ENCODE data around the gene EIF4G3. TPM values are rescaled to one million over a fixed set of nuclear protein-coding genes. Genes with fewer than 3 reads are reported as not detected.
A peak's percentile ranks its signal among the peaks of the same experiment; 100 is the strongest.
"Not testable (repeated sequence)": the region's sequence is repeated elsewhere in the genome, so short reads cannot be mapped to it uniquely, and the experiment has no call there.

The EIF4G3 gene
- total RNA-seq, 1 experiment from 2014 or later: 31.6 TPM

DNA sequence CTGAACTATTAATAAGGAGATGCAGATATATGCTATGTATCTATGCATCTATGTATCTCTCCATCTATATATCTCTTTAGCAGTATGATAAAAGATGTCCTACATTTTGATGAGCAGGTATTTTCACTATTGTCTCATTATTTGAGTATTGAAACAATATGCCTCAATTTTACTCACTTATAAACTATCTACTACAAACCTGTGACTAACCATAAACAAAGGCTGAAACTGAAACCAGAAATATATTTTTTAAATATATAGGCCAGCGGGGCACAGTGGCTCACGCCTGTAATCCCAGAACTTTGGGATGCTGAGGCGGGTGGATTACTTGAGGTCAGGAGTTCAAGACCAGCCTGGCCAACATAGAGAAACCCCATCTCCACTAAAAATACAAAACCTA, 22.0 kb downstream of the EIF4G3 start:
- DNase-seq (ENCODE audit: low read depth): no peak

DNA sequence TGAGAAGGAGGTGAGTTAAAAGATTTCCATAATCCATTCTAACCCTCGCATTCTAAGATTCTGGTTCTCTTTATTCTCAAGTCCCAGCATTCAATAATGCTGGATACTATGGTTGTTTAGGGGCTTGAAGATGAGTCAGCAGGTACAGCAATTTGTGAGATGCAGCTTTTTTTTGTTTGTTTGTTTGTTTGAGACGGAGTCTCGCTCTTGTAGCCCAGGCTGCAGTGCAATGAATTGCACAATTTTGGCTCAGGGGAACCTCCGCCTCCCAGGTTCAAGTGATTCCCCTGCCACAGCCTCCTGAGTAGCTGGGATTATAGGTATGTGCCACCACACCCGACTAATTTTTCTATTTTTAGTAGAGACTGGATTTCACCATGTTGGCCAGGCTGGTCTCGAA, 23.3 kb downstream of the EIF4G3 start:
- no peak for DNase-seq (ENCODE audit: low read depth)

DNA sequence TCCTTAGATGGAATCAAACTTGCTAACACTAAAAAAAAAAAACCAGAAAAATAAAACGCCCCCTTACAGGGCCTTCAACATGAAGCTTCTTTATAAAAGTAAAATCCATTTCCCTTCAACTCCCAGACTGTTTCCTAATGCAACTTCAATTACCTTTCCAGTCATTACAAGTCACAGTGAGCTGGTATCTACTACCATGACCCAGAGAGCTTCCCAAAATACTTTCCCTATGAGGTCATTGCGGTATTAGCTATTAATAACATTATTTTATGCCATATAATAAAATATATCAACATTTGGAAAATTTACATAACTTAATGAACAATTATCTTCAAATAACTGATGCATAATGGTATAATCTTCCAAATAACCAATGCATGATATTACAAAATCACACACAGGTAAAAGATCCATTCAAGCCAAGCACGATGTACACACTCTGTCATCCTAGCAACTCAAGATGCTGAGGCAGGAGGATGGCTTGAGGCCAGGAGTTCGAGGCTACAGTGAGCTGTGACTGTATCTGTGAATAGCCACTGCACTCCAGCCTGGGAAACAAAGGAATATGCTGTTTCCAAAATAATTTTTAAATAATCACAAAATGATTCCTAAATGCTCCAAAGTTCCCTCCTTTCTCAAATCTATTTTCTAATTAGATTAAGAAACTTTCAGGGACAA, 24.1 kb downstream of the EIF4G3 start:
- DNase-seq (ENCODE audit: low read depth): no peak

DNA sequence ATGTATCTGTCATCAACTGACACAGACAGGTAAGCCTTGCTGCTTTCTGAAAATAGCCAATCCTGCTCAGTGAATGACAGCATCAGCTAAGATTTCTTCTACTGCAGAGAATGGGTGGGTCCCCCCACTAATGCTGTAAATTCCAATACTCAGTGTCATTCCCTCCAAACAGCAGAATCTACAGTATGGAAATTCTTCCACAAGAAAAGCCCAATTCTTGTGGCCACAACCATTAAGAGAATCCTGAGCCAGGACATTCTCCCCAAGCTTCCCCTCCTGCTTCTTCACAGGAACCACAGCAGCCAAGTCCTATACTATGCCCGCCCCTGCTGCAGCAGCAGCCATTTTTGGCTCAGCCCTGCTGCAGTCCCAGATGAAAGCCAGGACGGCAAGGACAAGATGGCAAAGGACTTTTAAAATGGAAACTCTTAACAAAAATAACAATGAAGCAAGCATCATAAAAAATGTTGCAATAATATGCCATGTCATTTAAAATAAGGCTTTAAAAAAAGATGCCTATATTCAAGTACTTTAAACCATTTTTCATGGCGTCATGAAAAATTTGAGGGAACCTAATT, 26.8 kb downstream of the EIF4G3 start:
- peak; percentile 90 for DNase-seq (ENCODE audit: low read depth)

DNA sequence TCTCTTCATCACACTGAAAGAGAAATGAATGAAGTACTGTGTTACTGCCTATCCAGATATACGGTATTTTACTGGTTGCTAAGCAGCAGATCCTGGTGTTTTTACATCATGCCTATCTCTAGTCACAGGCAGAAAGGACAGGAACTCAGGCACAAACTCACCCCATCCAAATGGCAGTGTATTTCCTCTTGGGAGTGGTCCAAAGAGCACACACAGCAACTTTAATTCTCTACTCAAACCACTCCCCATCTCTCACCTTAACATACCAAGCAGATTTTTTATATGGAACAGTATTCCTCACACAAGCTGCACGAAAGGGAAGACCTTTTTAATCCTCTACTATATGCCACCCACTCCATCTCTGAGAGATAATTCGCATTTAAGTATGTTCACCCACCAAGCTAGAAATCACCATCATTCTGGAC, 27.3 kb downstream of the EIF4G3 start:
- DNase-seq (ENCODE audit: low read depth): peak; percentile 69

DNA sequence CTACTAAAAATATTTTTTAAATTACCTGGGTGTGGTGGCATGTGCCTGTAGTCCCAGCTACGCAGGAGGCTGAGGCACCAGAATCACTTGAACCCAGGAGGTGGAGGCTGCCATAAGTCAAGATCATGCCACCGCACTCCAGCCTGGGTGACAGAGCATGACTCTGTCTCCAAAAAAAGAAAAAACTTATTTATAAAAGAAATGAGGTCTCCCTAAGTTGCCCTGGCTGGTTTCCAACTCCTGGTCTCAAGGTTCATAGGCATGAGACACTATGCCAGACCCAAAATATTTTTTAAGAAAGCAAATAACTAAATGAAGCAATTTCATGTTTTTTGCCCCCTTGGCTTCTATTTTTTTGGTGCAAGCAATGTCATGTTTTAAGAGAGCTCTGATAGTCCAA, 32.9 kb downstream of the EIF4G3 start:
- no peak for DNase-seq (ENCODE audit: low read depth)

DNA sequence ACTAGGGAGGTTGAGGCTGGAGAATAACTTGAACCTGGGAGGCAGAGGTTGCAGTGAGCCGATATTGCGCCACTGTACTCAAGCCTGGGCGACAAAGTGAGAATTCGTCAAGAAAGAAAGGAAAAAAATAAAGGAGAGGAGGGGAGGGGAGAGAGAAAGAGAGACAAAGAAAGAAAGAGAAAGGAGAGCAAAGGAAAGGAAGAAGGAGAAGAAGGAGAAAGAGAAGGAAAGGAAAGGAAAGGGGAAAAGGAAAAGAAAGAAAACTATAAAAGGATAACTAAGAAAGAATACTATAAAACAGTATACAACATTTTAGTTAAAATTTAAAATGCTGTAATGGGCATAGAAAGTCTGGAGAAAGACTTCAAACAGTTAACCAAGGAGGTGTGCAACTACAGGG, 33.6 kb downstream of the EIF4G3 start:
- no peak for DNase-seq (ENCODE audit: low read depth)

DNA sequence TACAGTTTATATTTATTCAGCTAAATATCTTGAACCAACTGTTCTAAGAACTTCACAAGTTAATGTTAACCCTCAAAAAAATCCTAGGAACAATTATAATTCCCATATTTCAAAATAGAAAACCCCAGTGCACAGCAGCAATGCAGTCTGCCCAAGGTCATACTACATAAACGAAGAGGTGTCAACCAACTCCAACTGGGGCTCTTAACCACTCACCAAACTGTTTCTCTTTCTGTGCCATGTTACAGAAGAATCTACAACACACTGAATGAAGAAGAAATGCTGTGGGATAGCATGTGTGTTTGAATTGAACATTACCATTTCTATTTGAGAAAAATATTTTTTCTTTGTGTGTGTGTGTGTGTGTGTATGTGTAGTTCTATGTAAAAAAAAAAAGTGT, 35.7 kb downstream of the EIF4G3 start:
- DNase-seq (ENCODE audit: low read depth): no peak

DNA sequence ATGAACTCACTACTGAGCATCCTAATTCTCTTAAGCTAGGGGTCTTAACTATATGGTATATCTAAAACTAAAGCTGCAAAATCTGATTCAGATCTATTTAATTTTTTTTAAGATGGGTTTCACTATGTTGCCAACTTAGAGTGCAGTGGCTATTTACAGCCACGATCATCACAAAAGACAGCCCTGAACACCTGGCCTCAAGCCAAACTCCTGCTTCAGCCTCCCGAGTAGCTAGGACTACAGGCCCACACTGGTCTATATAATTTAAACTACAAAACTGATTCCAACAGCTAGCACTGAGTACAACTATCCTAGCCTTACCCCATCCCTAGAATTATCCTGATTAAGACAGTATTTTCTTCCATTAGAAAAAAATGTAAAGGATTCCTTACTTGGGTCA, 37.1 kb downstream of the EIF4G3 start:
- DNase-seq (ENCODE audit: low read depth): no peak

DNA sequence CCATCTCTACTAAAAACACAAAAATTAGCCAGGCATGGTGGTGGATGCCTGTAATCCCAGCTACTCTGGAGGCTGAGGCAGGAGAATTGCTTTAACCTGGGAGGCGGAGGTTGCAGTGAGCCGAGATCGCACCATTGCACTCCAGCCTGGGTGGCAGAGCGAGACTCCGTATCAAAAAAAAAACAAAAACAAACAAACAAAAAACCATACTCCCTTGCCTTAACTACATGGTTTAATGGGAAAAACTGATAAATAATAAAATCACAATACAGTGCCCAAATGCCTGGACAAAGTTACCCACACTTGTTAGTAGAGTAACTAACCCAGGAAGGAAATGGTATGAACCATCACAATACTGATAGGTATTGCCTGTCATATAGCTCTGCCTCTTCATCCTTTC, 40.4 kb downstream of the EIF4G3 start:
- not testable (repeated sequence) for DNase-seq (ENCODE audit: low read depth)

DNA sequence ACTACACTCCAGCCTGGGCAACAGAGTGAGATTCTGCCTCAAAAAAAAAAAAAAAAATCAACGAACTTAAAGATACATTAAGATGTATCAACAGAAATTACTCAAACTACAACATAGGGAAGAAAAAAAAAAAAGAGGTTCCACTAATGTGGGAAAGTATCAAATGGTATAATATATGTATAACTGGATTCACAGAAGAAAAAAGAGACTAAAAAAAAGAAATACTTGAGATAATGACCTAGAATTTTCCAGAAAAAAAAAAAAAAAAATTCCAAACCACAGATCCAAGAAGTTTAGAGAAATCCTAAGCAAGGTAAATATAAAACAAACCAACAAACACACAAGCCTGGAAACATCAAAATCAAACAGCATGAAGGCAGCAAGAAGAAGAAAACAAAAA, 45.5 kb downstream of the EIF4G3 start:
- no peak for DNase-seq (ENCODE audit: low read depth)

DNA sequence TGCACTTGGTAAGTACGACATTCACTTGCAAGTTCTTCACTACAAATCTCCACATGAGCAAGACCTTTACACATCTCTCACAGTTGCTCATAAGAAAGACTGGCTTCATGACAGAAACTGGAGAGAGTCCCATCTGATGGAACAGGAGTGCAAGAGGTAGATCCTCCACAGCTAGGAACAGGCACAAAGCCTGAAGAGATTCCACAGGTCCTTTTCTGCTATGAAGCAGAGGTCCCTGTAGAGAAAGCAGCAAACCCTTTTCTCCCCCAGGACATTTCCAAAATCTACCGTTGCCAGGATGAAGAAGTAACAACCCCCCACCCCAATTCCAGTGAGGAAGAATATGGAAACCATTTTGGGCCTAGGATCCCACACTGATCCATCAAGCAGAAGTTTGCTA, 47.3 kb downstream of the EIF4G3 start:
- no peak for DNase-seq (ENCODE audit: low read depth)

DNA sequence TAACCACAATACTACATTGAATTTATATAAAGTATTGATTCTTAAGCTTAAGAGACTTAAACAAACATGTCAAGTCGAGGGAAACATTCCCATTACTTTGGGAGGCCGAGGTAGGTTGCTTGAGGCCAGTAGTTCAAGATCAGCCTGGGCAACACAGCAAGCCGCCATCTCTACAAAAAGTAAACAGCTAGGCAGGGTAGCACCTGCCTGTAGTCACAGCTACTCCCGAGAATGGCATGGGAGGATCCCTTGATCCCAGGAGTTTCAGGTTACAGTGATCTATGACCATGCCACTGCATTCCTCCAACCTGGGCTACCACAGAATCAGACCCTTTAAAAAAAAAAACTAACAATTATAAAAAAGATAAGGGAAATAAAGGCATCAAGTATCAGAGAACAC, 50.4 kb downstream of the EIF4G3 start:
- DNase-seq (ENCODE audit: low read depth): no peak

DNA sequence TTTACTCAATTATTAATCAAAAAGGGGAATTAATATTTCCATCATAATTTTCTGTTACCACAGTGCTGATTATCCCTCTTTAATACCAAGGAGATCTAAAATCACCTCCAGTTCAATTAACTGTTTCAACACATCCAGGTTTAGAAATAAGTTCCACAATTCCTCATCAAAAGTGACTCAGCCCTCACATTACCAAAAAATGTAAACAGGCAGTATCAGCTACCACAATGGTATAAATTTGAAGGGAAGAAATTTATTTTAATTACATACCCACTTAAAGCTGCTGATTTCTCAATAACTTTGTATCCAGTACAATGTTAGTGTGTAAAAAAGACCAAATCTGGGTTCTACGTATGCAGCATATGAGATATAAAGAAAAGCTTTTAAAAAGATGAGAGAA, 51.9 kb downstream of the EIF4G3 start:
- peak; percentile 6 for DNase-seq (ENCODE audit: low read depth)

DNA sequence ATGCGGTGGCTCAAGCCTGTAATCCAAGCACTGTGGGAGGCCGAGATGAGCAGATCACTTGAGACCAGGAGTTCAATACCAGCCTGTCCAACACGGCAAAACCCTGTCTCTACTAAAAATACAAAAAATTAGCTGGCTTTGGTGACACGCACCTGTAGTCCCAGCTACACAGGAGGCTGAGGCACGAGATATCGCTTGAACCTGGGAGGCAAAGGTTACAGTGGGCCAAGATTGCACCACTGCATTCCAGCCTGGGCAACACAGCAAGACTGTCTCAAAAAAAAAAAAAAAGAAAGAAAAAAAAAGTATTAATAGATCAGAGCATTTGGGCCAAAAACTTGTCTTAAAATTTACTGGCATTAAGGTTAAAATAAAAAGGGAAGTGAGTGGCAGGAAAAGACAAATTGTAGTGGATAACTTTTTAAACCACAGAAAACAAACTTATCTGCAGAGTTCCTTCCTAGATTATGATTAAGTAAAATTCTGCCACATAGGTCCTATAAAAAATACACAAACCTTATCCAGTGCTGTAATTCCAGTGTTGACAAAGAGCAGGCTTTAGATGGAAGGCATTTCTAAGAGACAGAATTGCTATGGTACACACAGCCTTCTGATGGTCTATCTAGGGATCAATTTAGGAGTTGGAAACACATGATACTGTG, 53.3 kb downstream of the EIF4G3 start:
- DNase-seq (ENCODE audit: low read depth): no peak

DNA sequence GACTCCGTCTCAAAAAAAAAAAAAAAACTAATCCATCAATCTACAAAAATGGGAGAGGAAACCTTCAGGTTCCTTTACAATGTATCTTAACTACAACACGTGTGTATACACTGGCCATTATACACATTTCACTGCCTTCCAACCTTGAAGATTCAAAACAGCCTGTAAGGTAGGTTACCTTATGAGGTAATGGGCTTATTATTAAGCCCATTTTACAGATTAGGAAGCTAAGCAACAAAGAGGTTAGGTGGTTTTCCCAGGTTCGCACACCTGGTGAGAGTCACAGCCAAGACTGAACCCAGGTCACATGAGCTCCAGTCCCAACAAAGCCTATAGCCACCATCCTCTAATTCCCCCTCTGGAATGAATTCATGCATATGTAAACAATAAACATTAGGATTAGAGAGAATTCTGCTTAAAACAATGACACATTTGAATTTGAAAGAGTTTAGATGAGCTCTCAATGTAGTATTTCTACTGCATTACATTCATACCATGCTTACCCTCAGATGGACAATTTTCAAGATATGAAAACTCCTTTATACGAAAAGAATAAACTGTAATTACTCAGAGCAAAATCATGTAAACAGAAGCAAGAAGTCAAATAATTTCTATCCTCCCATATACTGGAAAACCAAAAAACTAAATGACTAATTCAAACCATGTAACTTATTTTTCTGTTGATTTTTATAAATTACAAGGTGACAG, 54.8 kb downstream of the EIF4G3 start:
- DNase-seq (ENCODE audit: low read depth): no peak

DNA sequence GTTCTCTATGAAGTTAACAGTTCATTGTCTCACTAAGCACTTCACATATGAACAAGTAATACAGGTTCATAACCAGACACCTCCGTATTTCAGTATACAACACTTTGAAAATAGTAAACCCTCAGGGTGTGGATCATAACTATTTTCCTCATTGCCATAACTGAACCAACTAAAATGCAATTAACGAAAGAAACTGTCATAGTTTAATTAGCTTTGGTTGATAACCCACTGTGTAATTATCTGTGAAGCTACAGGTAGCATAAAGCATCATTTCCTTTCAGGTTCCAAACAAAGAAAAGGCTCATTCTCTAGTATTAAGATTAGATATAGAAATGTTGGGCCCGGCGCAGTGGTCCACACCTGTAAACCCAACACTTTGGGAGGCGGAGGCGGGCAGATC, 58.5 kb downstream of the EIF4G3 start:
- DNase-seq (ENCODE audit: low read depth): no peak

DNA sequence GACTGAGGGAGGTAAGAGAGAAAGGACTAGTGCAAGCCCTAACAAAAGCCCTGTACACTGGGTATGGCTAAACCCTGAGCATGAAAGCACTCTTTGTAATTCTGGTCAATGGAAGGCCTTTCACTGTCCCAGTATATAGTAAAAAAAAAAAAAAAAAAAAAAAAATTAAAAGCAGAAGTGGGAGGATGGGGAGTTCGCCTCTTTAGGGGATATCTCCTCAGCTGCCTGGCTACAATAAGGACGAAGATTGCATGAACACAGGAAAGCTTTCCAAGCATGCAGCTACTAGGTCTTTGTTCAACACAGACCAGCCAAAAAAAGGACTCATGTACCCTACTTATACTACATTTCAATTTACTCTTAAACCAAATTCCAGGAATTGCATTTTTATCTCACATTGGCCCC, 59.1 kb downstream of the EIF4G3 start:
- DNase-seq (ENCODE audit: low read depth): peak; percentile 32

DNA sequence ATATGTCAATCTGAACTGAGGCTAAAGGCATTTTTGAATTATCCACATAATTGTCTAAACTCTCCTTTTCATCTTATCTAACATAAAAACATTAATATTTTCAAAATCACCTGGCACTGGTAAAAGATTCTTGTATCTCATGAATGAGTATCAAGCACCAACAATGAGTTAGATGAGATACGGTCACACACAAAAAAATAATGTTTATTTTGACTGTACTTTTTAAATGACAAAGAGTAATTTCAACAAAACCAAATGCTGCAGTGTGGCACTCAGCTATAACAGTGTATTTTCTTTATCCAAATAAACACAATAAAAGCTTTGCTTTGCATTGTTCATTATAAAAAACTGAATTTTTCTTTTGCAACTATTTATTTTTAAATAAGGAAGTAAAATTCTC, 59.5 kb downstream of the EIF4G3 start:
- no peak for DNase-seq (ENCODE audit: low read depth)

DNA sequence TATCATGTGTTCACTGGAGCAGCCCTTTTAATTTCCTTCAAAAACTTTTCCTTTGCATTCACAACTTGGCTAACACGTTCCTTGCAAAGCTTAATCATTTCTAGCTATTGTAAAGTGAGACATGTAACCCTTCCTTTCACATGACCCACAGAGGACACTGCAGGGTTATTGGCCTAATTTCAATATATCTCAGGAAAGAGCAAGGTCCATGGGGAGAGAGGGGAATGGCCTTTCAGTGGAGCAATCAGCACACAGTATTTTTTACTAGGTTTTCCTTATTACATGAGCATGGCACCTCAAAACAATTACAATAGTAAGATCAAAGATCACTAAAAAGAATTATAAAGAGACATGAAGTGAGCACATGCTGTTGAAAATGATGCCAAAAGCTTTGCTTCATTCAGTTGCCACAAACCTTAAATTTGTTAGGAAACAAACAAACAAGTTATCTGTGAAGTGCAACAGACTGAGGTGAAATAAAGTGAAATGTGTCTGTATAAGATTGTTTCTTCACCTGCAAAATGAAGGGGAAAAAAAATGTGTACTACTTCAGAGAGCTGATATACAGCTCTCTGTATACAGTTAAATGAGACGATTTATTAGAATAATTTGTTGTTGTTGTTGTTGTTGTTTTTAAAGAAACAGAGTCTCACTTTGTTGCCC, 61.5 kb downstream of the EIF4G3 start:
- DNase-seq (ENCODE audit: low read depth): no peak

DNA sequence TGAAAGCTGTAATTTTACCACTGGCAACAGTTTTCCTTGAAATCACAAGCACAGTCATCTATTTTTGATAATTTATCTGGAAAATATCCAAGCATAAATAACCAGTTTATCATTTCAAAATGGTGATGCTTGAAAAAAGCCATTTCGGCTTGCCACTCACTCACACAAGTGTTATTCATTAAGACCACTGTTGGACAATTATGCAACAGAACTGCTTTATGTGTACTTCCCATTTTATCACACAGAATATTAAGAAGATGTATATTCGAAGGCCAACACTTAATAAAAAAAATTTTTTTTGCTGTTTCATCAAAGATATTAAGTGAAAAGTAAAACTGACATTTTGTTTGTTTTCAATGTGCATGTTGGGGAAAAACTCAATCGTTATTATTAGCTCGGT, 62.3 kb downstream of the EIF4G3 start:
- no peak for DNase-seq (ENCODE audit: low read depth)

DNA sequence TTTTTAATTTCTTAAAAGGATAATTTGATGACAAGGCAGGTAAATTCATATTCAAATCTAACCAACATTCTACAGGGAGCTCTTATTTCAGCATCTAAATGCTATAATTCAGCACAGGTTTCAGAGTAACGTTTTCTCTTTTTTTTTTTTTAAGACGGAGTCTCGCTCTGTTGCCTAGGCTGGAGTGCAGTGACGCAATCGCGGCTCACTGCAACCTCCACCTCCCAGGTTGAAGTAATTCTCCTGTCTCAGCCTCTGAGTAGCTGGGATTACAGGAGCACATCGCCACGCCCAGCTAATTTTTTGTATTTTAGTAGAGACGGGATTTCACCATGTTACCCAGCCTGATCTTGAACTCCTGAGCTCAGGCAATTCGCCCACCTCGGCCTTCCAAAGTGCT, 66.5 kb downstream of the EIF4G3 start:
- no peak for DNase-seq (ENCODE audit: low read depth)

Data from RPMI7951 (cell line).